Measurements from ENCODE around the gene LEF1. TPM values are rescaled to one million over a fixed set of nuclear protein-coding genes. Genes with fewer than 3 reads are reported as not detected.
A peak's percentile ranks its signal among the peaks of the same experiment; 100 is the strongest.
"Not testable (repeated sequence)": the region's sequence is repeated elsewhere in the genome, so short reads cannot be mapped to it uniquely, and the experiment has no call there.

The LEF1 gene
- total RNA-seq, 1 experiment from 2014 or later = 52.9 TPM

DNA sequence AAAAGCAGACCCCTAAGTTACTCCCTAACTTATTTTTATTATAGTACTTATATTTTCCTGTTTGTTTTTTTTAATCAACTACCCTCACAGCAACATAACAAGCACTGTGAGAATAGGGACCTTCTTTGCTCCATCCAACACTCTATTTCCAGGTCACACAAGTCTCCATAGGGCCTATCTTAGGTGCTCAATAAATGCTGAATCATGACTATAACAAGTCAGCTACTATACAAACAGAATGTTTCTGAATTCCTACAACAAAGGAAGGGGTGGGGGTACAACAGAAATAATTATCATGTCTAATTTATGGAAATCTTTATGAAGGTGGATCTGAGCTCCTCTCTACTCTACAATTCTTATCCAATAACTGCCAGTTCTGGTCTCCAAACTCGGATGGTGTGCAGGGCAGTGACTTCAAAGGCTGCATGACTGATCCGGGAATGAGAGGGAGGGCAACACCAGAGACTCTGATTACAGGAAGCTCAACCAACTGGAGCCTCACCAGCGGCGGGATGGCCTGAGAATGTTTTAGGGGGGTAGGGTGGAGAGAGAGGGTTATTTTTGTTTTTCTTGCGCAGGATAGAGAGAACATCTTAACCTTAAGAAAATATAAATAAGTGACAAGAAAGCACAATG is 107.9 kb downstream of the LEF1 start:
- DNase-seq (ENCODE audit: low read depth) = peak; percentile 71

- DNase-seq (ENCODE audit: low read depth) = peak; percentile 66
Measured at GRCh38 chr4:108060164-108060563, 108.6 kb downstream of the LEF1 start.

DNA sequence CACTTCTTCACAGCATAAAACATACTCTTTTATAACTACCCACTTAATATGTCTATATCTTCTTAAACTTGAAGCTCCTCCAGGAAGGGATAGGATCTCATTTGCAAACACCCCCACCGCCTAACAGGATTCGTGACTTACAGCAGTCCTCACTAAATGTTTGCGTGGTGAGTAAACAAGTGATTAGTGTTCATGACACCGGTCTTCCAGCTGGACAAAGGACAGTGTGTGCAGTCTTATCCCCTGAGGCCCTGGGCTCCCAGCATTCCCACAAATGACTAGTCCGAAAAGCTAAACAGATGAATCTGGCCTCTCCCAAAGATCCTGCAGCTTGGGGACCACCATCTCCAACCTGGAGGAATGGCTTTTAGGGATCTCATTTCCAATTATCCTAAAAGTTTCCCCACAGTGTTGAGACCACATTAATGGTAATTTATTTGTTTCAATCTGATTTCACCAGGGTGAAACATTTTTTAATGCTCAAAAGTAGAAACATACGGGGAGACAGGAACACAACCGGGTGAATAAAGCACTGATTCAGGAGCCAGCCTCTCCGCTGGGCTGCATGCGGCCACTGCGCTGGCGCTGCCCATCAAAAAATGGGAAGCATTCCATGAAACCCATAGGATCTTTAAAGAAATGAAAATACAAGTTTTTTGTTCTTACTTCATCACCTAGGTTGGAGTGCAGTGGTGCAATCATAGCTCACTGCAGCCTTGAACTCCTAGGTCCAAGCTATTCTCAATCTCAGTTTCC is 109.9 kb downstream of the LEF1 start:
- DNase-seq (ENCODE audit: low read depth) = peak; percentile 96

DNA sequence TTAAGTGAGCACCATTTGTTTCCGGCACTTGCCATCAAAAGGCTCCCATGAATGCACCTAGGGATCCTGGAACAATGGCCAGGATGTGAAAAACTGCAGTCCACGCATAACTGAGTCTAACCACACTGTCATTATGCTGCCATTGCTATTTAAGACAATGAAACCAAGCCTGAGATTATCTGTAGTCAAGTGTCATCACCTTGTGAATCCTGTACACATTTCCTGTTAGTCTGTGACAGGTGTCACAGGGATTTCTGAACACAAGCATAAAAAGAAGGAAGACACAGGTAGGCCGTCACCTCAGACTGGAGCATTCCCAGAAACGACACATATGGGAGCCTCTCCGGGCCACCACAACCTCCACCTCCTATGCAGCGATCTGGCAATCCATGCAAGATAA is 112.3 kb downstream of the LEF1 start:
- DNase-seq (ENCODE audit: low read depth) = no peak

GRCh38 chr4:108055787-108056186 is 112.9 kb downstream of the LEF1 start:
- no peak for DNase-seq (ENCODE audit: low read depth)

DNA sequence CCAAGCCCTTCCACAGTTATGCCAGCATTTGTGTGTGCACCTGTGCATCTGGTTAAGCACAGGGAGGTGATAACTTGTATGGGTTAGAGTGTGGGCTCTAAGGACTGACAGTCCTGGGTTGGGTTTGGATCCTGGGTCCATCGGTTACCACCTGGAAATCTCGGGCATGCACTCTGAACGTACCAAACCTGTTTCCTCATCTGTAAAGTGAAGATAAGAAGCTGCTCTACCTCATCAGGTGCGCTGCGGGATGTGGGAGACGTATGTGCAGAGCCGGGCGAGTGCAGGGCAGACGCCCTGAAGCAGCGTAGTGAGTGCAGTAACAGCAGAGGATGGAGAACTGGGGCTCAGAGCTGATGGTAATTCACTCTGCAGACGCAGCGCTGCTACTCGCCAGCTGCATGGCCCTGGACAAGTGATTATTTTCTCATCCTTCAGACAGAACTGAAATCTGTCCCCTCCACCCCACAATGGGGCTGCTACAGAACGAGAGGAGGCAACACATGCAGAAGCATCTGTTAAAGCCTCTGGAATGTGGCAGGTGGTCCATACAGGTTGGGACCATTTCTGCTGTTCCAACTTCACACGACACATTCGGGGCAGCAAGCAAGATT is 114.6 kb downstream of the LEF1 start:
- DNase-seq (ENCODE audit: low read depth) = no peak

DNA sequence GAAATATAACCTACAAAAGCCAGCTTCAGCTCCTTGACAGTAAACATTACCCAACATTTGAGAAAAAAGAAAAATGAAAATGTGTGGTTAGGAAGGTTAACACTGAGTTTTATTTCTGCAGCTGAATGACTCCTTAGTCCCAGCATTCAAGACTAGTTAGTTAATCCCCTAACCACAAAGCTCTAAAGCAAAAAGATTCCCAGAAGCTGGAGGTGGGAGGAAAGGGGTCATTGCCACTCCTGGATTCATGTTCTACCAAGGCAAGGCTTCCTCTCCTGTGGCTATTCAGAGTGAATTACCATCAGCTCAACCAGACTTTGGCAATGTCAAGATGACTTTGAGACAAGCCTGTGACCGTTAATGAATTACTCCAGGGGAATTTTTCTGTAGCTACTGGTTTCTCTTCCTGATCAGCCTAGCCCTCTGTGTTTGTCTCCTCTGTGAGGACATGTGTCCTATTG is 115.5 kb downstream of the LEF1 start:
- no peak for DNase-seq (ENCODE audit: low read depth)

GRCh38 chr4:108052558-108053120 is 116.1 kb downstream of the LEF1 start:
- no peak for DNase-seq (ENCODE audit: low read depth)

DNA sequence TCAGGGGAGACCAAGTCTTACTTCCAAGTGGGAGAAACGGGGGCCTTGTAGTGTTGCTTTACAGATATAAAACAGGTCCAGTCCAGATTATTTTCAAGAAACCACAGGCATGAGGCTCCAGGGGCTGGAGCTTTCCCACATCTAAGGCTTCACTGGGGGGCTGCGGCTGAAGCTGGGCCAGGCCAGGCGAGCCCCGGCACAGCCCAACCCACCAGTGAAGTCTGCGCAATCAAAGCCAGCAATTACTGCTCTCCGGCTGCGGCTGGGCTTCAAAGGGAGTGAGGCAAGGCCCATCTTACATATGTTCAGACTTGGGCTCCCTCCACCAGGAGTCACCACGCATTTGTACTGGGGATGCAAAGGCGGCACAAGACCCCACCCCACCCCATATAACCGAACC is 117.4 kb downstream of the LEF1 start:
- DNase-seq (ENCODE audit: low read depth) = no peak

DNA sequence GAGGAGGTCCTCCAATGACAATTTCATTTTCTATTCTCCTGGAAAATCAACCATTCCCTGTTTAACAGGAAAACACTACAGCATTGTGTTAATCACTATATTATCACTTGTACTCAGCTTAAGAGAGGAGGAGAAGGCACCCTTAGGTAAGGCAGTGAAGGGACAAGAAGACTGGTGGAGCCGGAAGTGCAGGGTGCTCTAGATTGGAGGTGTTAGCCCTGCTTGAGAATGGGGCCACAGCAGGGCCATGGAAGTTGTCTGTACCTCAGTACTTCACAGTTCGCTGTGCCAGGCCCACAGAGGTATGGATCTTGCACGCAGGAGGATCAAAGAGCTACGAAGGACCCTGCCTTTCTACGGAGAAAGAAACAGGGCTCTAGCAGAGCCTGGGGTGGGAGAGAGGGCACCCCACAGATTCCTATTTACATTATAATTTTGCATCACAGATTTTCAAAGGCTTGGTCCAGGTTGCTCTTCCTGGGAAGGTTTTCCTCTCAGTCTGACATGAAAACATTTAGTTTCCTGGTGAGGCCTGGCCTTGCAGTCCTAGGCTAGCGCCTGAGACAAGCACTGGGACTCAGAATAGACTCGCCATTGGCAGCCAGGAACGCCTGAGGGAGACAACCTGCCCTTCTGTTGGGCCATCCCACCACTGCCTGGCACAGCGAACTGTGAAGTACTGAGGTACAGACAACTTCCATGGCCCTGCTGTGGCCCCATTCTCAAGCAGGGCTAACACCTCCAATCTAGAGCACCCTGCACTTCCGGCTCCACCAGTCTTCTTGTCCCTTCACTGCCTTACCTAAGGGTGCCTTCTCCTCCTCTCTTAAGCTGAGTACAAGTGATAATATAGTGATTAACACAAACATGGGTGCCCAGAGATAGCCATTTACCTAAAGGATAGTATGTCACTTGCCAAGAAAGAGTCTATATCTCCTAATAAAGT is 118.3 kb downstream of the LEF1 start:
- not testable (repeated sequence) for DNase-seq (ENCODE audit: low read depth)

DNA sequence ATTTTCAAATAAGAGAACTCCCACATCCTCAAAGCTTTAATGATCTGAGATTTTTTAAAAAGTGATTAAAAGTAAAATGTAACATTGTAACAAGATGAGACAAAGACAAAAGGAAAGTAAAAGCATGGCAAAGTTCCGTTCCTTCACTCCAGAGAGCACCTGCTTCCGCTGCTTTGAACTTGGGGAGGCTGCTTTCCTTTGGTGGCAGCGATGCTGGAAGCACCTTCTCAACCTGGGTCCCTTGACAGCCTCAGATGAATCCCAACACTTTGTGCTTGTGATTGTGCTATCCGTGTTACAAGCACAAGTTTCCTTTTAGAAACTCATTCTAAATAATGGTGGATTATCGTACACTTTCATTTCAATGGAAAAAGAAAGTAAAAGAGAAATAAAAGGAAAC is 119.3 kb downstream of the LEF1 start:
- no peak for DNase-seq (ENCODE audit: low read depth)

- DNase-seq (ENCODE audit: low read depth) = no peak
Measured at GRCh38 chr4:108048997-108049396, 119.7 kb downstream of the LEF1 start.

GRCh38 chr4:108048157-108048556 is 120.6 kb downstream of the LEF1 start:
- DNase-seq (ENCODE audit: low read depth) = no peak

GRCh38 chr4:108047199-108047598 is 121.5 kb downstream of the LEF1 start:
- DNase-seq (ENCODE audit: low read depth) = no peak

- DNase-seq (ENCODE audit: low read depth) = no peak
Measured at GRCh38 chr4:108045687-108046024, 123.1 kb downstream of the LEF1 start.

DNA sequence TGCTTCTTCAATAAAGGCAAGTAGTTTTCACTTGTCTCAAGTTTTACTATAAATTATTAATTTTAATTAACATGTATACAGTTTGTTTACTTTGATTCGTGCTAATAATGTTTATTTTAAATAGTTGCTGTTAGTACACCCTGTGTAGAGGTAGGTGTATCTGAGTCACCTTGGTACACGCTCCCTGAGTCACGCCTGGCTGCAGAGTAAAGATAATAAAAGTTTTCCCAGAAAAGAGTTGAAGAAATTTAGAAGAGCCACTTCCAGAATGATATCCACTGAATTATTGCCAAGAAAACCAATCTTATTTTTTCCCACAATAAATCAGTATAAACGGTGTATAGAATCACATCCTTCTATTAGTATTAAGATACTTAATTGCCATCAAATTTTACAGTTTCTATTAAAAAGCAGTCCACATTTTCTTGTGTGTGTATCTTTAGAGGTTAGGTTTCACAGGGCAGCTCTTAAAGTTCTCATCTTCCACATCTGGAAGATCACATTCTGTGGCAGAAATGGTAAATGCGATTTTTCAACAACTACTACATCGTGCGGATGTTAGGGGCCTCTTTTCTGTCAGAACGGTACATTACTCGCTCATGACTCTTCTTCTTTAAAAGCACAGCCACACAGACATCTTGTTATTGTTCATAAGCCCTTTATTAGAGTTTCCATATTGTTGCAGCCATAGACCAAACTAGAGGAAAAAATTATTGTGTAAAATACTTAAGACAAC is 123.6 kb downstream of the LEF1 start:
- no peak for DNase-seq (ENCODE audit: low read depth)

DNA sequence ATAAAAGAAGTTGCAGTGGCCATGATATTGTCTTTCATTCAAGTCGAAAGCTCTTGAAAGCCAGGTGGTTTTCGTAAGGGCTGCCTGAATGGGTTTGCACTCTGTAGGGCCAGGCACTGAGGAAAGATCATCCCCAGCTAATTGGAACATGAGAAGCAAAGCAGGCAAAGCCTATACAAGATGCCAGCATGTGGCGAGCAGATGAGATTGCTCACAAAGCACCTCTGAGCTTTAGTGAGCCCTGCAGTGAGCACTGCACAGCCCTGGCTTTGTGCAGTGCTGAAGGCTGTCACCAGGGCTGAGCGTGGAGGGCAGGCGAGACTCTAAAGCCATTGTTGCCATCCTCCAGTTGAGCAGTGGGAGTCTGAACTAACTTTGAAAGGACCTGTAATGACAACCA is 125.2 kb downstream of the LEF1 start:
- DNase-seq (ENCODE audit: low read depth) = peak; percentile 64

DNA sequence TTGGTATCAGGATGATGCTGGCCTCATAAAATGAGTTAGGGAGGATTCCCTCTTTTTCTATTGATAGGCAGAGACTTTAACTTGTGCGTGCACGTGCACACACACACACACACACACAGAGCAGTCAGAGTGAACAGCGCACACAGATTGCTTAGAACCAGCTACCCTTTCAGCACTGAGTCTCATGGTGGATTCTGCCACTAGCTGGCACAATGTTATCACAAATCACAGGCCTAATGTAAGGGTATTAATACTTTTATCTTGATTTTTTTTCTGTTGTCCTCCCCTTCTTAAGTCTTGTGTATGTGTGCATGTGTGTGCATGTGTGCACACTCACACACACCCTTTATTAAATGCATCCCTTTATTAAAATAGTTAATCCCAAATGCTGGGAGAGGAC is 125.8 kb downstream of the LEF1 start:
- no peak for DNase-seq (ENCODE audit: low read depth)

- no peak for DNase-seq (ENCODE audit: low read depth)
Measured at GRCh38 chr4:108037884-108038283, 130.8 kb downstream of the LEF1 start.

GRCh38 chr4:108036213-108036612 is 132.5 kb downstream of the LEF1 start:
- DNase-seq (ENCODE audit: low read depth) = no peak

GRCh38 chr4:108035691-108036090 is 133.0 kb downstream of the LEF1 start:
- no peak for DNase-seq (ENCODE audit: low read depth)

Data from RPMI7951 (cell line).